H1 (cell line): ENCODE data around the gene GBX1. TPM values are rescaled to one million over a fixed set of nuclear protein-coding genes. Genes with fewer than 3 reads are reported as not detected.

Experiments used
- ATF3 ChIP-seq: IDR thresholded peaks from 2 replicates; pipeline ENCODE4 v1.6.1; 2011; ENCODE audit warnings: low read depth, mild to moderate bottlenecking, low read length; ENCODE audit not compliant: insufficient read depth
- CEBPB ChIP-seq: IDR thresholded peaks from 2 replicates; pipeline ENCODE4 v1.6.1; 2012; ENCODE audit warnings: low read depth, low read length
- KDM5A ChIP-seq: fragments of 200-600 bp; IDR thresholded peaks from 2 replicates; pipeline ENCODE4 v1.7.1; 2012; ENCODE audit warnings: mild to moderate bottlenecking, low read length, inconsistent platforms, mixed read lengths
- SIN3A ChIP-seq, 2 experiments: IDR thresholded peaks in 1 of 2; conservative IDR thresholded peaks in 1 of 2; 2 replicates each; pipeline ENCODE4 v1.6.1; 2011 to 2012; ENCODE audit warnings: low read length in 2 of 2, improper control_type of control experiment in 1 of 2, low read depth in 1 of 2, mild to moderate bottlenecking in 1 of 2
- SP4 ChIP-seq: IDR thresholded peaks from 2 replicates; pipeline ENCODE4 v1.6.1; 2012; ENCODE audit warnings: low read length, inconsistent platforms
- polyA plus RNA-seq, 7 experiments: library from polyadenylated mRNA; depleted of rRNA in 3 of 7; stranded (reverse) in 5 of 7; unstranded in 2 of 7; fragments of >200 nt in 5 of 7; fragments of 200-250 nt in 2 of 7; gene quantifications; 1 replicate in 5 of 7; 2 replicates in 1 of 7; 4 replicates in 1 of 7; pipeline versions ENCODE4 v1.2.1 to v1.2.3, GENCODE V29; 2011 to 2013; ENCODE audit warnings: missing spikeins in 2 of 7, mixed read lengths in 2 of 7
- total RNA-seq: library from RNA; stranded (reverse); fragmentation: NEBNext Ultra II Directional; extraction: Animal tissue kit (Norgen Biotek cat#: 25700); gene quantifications from 2 replicates; pipeline ENCODE4 v1.2.1, GENCODE V29; 2021
- TF ChIP-seq, protein P1 (sequence below): fragments of 300-600 bp; sonication (generic); IDR thresholded peaks from 2 replicates; pipeline ENCODE4 v1.7.1; 2012; ENCODE audit warnings: low read length, moderate library complexity, mild to moderate bottlenecking, inconsistent platforms; ENCODE audit not compliant: insufficient replicate concordance

Gene GBX1
- total and polyA plus RNA-seq, 2 of the 8 experiments (the other 6 are each of a cell fraction or from before 2014, with no cell fraction given) = not detected

DNA sequence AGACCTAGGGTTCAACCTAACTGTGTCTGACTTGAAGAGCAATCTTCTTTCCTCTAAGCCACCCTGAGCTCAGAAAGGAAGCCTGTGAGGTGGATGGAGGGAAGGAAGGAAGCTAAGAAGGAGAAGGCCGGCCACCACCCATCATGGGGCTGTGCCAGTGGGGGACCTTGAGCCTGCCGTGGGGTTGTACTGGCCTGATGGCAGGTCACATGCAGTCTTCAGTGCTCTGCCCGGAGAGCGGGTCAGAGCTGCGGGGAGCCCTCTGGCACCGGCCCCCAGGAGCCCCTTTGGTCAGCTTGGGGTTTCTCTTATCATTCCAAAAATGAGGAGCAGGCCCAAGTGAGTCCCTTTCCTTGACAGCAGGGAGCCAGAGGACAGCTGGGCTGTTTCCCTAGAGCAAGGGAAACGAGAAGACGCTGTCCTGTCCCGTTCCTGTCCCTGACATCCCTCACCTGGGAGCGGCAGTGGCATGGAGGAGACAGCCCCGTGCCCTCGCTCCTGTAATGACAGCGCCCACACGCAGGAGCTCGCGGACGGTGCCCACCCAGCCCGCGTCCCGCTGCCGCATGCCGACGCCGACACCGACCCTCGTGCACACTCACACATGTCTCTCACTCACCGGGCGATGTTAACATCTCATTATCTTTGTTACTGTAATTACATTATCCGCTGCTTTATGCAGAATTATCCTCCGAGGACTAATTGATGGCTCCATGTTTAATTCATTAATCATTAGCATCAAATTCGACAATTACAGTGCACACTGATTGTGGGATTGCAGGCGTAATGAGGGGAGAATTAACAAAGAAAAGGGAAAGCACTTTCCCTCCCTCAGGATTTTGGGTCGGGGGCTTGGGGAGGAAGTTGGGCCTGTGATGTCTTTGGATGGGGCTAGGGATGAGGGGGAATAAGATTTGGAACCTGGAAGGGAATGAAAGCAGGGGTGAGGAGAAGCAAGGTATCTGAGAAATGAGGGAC lies 31.3 kb downstream of the GBX1 start (continued):
- TF ChIP-seq SP4 (no peak), CEBPB (no peak), SIN3A (conservative IDR thresholded peaks at IDR 0.05 in 1 of 2, IDR thresholded peaks at IDR 0.05 in 1 of 2; ENCODE audit: low read depth in 1 of 2, low read length in 2 of 2) (no peak), ATF3 (no peak), KDM5A (no peak)
- TF ChIP-seq, protein P1, sequence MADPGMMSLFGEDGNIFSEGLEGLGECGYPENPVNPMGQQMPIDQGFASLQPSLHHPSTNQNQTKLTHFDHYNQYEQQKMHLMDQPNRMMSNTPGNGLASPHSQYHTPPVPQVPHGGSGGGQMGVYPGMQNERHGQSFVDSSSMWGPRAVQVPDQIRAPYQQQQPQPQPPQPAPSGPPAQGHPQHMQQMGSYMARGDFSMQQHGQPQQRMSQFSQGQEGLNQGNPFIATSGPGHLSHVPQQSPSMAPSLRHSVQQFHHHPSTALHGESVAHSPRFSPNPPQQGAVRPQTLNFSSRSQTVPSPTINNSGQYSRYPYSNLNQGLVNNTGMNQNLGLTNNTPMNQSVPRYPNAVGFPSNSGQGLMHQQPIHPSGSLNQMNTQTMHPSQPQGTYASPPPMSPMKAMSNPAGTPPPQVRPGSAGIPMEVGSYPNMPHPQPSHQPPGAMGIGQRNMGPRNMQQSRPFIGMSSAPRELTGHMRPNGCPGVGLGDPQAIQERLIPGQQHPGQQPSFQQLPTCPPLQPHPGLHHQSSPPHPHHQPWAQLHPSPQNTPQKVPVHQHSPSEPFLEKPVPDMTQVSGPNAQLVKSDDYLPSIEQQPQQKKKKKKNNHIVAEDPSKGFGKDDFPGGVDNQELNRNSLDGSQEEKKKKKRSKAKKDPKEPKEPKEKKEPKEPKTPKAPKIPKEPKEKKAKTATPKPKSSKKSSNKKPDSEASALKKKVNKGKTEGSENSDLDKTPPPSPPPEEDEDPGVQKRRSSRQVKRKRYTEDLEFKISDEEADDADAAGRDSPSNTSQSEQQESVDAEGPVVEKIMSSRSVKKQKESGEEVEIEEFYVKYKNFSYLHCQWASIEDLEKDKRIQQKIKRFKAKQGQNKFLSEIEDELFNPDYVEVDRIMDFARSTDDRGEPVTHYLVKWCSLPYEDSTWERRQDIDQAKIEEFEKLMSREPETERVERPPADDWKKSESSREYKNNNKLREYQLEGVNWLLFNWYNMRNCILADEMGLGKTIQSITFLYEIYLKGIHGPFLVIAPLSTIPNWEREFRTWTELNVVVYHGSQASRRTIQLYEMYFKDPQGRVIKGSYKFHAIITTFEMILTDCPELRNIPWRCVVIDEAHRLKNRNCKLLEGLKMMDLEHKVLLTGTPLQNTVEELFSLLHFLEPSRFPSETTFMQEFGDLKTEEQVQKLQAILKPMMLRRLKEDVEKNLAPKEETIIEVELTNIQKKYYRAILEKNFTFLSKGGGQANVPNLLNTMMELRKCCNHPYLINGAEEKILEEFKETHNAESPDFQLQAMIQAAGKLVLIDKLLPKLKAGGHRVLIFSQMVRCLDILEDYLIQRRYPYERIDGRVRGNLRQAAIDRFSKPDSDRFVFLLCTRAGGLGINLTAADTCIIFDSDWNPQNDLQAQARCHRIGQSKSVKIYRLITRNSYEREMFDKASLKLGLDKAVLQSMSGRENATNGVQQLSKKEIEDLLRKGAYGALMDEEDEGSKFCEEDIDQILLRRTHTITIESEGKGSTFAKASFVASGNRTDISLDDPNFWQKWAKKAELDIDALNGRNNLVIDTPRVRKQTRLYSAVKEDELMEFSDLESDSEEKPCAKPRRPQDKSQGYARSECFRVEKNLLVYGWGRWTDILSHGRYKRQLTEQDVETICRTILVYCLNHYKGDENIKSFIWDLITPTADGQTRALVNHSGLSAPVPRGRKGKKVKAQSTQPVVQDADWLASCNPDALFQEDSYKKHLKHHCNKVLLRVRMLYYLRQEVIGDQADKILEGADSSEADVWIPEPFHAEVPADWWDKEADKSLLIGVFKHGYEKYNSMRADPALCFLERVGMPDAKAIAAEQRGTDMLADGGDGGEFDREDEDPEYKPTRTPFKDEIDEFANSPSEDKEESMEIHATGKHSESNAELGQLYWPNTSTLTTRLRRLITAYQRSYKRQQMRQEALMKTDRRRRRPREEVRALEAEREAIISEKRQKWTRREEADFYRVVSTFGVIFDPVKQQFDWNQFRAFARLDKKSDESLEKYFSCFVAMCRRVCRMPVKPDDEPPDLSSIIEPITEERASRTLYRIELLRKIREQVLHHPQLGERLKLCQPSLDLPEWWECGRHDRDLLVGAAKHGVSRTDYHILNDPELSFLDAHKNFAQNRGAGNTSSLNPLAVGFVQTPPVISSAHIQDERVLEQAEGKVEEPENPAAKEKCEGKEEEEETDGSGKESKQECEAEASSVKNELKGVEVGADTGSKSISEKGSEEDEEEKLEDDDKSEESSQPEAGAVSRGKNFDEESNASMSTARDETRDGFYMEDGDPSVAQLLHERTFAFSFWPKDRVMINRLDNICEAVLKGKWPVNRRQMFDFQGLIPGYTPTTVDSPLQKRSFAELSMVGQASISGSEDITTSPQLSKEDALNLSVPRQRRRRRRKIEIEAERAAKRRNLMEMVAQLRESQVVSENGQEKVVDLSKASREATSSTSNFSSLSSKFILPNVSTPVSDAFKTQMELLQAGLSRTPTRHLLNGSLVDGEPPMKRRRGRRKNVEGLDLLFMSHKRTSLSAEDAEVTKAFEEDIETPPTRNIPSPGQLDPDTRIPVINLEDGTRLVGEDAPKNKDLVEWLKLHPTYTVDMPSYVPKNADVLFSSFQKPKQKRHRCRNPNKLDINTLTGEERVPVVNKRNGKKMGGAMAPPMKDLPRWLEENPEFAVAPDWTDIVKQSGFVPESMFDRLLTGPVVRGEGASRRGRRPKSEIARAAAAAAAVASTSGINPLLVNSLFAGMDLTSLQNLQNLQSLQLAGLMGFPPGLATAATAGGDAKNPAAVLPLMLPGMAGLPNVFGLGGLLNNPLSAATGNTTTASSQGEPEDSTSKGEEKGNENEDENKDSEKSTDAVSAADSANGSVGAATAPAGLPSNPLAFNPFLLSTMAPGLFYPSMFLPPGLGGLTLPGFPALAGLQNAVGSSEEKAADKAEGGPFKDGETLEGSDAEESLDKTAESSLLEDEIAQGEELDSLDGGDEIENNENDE = no peak
